ENCODE data around the gene SCN2A.

DNA sequence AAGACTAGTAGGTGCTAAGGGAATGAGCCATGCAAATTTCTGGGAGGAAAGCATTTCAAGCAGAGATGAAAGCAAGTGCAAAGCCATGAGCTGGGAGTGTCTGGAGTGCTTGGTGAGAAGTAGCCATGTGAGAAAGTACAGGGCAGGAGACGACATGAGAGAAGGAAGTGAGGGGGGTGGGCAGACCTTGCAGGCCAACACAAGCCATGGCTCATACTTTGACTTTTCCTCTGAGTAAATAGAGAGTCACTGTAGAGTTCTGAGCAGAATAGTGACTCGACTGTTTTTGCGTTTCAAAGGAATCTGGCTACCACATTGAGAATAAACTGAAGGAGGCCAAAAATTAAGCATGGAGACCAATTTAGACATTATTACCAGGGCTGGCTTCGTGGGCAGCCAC is 42.2 kb downstream of the SCN2A start:
- TF ChIP-seq CTCF (IDR thresholded peaks at IDR 0.05): no peak
- no peak for TF ChIP-seq EZH2 (IDR thresholded peaks at IDR 0.05; ENCODE audit: borderline replicate concordance, insufficient read depth, low read depth, low read length, poor library complexity, severe bottlenecking)
